ENCODE results near the gene REEP3.

The REEP3 gene

DNA sequence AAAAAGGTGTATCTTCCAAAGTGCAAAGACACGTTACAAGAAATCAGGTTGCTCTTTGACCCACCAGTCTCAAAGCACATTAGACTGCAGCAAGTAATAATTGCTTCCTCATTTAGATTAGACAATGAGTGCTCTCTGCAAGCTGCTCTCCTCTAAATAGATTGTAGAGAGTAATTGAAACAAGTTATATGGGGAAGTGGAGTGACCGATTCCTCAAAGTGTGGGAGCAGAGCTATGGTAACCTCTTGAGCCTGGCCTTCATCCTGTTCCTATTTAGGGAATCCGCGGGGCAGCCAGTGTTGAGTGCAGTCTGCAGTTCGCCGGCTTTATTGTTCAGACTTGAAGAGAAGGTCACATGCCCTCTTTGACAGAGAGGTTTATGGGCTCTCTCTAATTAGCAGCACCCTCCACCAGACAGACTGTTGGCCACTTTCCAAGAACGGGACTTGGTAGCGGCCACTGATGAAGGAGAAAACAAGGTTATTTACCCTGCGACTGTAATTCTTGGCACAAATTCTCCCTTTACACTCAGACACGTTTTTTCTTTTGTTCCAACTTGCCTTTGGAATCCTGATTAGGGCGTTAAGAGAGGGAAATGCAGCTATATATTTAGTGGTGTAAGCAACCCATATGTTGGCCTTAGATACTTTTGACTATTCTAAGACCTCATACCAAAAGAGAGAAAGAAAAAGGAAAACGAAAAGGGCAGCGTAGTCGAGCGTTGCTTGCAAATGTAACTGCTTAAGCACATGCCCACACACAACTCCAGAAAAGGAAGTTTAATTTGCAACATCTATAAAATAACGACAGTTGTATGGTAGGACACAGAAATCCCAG, 107.5 kb downstream of the REEP3 start:
- peak; percentile 54 for DNase-seq (ENCODE audit: low read depth)
- TF ChIP-seq, protein P1, sequence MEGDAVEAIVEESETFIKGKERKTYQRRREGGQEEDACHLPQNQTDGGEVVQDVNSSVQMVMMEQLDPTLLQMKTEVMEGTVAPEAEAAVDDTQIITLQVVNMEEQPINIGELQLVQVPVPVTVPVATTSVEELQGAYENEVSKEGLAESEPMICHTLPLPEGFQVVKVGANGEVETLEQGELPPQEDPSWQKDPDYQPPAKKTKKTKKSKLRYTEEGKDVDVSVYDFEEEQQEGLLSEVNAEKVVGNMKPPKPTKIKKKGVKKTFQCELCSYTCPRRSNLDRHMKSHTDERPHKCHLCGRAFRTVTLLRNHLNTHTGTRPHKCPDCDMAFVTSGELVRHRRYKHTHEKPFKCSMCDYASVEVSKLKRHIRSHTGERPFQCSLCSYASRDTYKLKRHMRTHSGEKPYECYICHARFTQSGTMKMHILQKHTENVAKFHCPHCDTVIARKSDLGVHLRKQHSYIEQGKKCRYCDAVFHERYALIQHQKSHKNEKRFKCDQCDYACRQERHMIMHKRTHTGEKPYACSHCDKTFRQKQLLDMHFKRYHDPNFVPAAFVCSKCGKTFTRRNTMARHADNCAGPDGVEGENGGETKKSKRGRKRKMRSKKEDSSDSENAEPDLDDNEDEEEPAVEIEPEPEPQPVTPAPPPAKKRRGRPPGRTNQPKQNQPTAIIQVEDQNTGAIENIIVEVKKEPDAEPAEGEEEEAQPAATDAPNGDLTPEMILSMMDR (conservative IDR thresholded peaks at IDR 0.05; ENCODE audit: control insufficient read depth, insufficient read depth, low read depth, low read length) = no peak
- peak overlapping the region; percentile 16 for H3K4me3 ChIP-seq (ENCODE audit: control insufficient read depth, low read depth, low read length)

DNA sequence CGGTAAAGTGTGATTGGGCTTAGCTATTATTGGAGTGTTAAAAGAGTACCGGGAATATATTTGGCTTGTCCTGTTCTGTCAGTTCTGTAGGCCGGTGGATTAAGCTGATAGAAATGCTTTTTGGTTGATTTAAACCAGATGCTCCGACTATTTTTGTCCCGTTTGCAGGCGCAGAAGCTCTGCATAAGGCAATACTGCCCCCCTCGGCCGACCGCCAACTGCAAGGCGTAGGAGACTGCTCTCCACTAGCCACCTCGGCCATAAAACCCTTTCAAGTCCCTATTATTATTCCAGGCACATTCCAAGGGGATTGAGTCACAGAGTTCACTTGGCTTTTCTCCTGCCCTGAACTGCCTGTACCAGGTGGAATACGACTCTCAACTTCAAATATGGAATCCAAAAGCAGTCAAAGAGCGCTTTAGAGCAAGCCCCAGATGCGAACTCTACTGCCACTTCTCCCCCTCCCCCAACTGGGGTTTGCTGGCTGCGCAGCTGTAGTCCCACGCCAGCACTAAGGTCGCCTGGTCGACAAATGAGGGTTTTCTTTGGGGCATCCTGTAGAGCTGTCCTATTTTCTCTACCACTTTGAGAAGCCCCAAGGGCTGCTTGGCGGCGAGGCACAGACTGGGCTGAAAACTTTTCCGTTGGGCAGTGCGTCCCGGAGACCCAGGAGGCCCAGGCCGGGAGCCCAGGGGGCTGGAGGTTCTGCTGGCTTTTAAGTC, 108.3 kb downstream of the REEP3 start:
- peak; percentile 99 for DNase-seq (ENCODE audit: low read depth)
- TF ChIP-seq, protein P1 (conservative IDR thresholded peaks at IDR 0.05; ENCODE audit: control insufficient read depth, insufficient read depth, low read depth, low read length) = peak; percentile 70
- peak overlapping the region; percentile 52 for H3K4me3 ChIP-seq (ENCODE audit: control insufficient read depth, low read depth, low read length)

DNA sequence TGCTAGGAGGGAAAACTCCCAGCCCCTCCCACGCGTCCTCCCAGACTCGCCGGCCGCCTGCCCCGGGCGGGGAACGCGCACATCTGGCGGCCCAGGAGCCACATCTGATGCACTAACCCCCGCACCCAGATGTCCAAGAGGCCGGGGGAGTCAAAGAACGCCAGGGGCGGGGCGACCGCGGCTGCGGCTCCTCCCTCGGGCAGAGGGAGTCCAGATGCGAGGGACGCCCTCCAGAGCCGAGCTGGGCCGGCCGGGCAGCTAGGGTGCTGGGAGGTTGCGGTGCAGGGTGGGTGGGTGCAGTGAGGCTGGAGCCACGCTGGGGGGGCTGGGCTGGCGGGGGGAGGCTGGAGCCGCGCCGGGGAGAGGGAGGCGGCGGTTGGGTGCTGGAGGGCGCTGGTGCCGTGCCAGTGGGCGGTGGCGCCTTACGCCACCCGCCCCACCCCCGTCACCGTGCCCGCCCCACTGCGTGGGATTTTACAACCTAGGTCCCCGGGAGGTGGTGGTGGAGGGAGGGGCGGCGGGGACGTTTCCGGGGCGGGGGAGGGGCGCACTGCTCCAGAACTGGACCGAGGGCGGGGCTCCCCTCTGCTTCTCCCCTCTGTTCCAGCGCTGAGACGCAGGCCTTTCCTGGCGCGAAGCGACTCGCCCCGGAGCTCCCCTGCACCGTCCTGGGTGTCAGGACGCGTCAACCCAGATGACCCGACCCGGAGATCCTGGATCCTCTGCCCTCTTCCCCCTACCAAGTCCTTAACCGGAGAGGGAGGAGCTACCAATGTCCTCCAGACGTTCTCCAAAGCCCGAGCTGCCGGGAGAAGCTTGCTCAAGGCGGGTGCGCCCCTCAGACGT, 109.1 kb downstream of the REEP3 start:
- DNase-seq (ENCODE audit: low read depth) = peak; percentile 97
- TF ChIP-seq, protein P1 (conservative IDR thresholded peaks at IDR 0.05; ENCODE audit: control insufficient read depth, insufficient read depth, low read depth, low read length) = no peak
- H3K4me3 ChIP-seq (ENCODE audit: control insufficient read depth, low read depth, low read length) = peak overlapping the region; percentile 64

DNA sequence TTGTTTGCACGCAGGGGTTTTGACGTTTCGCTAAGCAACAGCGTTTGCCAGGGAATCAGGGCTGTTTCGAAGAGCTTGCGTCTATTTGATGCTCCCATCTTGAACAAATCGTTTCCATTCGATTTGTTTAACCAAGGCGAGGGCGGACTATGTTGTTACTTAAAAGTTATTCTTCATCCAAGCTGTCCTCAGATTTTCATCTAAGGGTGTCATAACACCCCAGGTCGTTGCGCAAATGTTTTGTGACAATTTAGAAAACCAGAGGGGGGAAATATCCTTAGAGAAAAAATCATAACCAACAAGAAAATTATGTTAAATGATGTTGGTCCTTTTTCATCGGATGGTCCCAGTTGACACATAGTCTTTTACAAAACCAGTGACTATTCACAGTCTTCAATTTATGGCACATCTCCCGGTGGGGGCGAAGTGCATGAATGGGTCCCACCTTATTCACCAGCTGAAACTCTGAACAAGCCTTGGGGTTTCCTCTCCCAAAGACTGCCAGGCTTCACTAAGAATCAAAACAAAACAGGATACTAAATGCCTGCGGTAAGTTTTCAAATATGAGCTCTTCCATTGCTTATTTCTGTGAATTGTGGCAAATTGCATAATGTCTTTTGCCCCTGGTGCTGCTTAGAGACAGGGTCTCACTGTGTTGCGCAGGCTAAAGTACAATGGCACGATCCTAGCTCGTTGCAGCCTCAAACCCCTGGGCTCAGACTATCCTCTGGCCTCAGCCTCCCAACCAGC, 109.9 kb downstream of the REEP3 start:
- peak overlapping the region; percentile 64 for H3K4me3 ChIP-seq (ENCODE audit: control insufficient read depth, low read depth, low read length)
- DNase-seq (ENCODE audit: low read depth) = no peak
- TF ChIP-seq, protein P1 (conservative IDR thresholded peaks at IDR 0.05; ENCODE audit: control insufficient read depth, insufficient read depth, low read depth, low read length) = no peak

DNA sequence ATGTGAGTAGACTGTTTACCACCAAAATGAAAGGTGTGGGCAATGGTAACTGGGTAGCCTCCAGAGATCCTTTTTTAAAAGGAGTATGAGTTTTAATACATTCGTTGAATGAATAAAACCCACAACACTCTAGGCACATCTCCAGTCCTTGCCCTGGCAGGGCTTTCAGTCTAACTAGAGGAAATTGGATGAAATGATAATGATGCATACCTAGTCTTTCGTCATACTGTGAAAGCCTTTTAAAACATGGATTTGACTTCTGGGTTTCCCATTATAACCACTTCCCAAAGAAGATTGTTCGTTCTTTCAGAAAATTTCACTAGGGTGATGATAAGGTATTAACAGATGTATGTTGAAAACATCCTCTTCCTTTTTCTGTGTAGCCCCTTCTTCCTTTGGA, 110.8 kb downstream of the REEP3 start:
- DNase-seq (ENCODE audit: low read depth) = peak; percentile 69
- TF ChIP-seq, protein P1 (conservative IDR thresholded peaks at IDR 0.05; ENCODE audit: control insufficient read depth, insufficient read depth, low read depth, low read length) = no peak
- no peak overlapping the region for H3K4me3 ChIP-seq (ENCODE audit: control insufficient read depth, low read depth, low read length)
